Thymus (tissue), 14 donors: ENCODE data around the gene WASHC2C. TPM values are rescaled to one million over a fixed set of nuclear protein-coding genes. Genes with fewer than 3 reads are reported as not detected.
"Not testable (repeated sequence)": the region's sequence is repeated elsewhere in the genome, so short reads cannot be mapped to it uniquely, and the experiment has no call there.

Experiments used
- DNase-seq, 9 donors: peaks; one replicate each; pipeline ENCODE4 v3.0.0-alpha.2; 2013; ENCODE audit warnings: low spot score in 9 of 9, low read depth in 6 of 9, missing footprints in 1 of 9
- H3K27ac ChIP-seq, 2 donors: one replicate each; pipeline ENCODE4 v1.5.1; 2013; ENCODE audit warnings: control low read depth in 1 of 2, low read depth in 1 of 2, low read length in 1 of 2, mild to moderate bottlenecking in 1 of 2, moderate library complexity in 1 of 2
- H3K27me3 ChIP-seq, 2 donors: one replicate each; pipeline ENCODE4 v1.5.1; 2013; ENCODE audit warnings: low read length in 1 of 2; ENCODE audit not compliant: control insufficient read depth in 2 of 2, insufficient read depth in 1 of 2
- H3K36me3 ChIP-seq, 2 donors: one replicate each; pipeline ENCODE4 v1.5.1; 2013; ENCODE audit warnings: low read length in 1 of 2, mild to moderate bottlenecking in 1 of 2, moderate library complexity in 1 of 2; ENCODE audit not compliant: control insufficient read depth in 2 of 2, insufficient read depth in 2 of 2
- H3K4me1 ChIP-seq, 2 donors: one replicate each; pipeline ENCODE4 v1.5.1; 2013; ENCODE audit warnings: low read length in 2 of 2; ENCODE audit not compliant: control insufficient read depth in 2 of 2, insufficient read depth in 2 of 2
- H3K4me3 ChIP-seq, 2 donors: one replicate each; pipeline ENCODE4 v1.5.1; 2013; ENCODE audit warnings: low read length in 2 of 2, control low read depth in 1 of 2, mild to moderate bottlenecking in 1 of 2
- H3K9me3 ChIP-seq, 2 donors: one replicate each; pipeline ENCODE4 v1.5.1; 2013; ENCODE audit warnings: low read length in 1 of 2, mild to moderate bottlenecking in 1 of 2; ENCODE audit not compliant: control insufficient read depth in 2 of 2, insufficient read depth in 1 of 2
- WGBS: extraction: QIAGEN DNeasy Blood & Tissue Kit; methylation state at CpG from one replicate; pipeline ENCODE4 v1.1.7; 2013; 5-methylcytosine and 5-hydroxymethylcytosine counted together
- long read RNA-seq, 10 donors: transcript quantifications; one replicate each; lab custom pipeline, GENCODE V29; 2026
- polyA plus RNA-seq: library from polyadenylated mRNA; stranded (reverse); fragments of 200-250 nt; gene quantifications from one replicate; pipeline ENCODE4 v1.2.3, GENCODE V29; 2013
- total RNA-seq: library from RNA; stranded (reverse); fragments of 120-200 nt; gene quantifications from one replicate; pipeline ENCODE4 v1.2.4, GENCODE V29; 2013
- donor health status: healthy.

The WASHC2C gene, protein sequence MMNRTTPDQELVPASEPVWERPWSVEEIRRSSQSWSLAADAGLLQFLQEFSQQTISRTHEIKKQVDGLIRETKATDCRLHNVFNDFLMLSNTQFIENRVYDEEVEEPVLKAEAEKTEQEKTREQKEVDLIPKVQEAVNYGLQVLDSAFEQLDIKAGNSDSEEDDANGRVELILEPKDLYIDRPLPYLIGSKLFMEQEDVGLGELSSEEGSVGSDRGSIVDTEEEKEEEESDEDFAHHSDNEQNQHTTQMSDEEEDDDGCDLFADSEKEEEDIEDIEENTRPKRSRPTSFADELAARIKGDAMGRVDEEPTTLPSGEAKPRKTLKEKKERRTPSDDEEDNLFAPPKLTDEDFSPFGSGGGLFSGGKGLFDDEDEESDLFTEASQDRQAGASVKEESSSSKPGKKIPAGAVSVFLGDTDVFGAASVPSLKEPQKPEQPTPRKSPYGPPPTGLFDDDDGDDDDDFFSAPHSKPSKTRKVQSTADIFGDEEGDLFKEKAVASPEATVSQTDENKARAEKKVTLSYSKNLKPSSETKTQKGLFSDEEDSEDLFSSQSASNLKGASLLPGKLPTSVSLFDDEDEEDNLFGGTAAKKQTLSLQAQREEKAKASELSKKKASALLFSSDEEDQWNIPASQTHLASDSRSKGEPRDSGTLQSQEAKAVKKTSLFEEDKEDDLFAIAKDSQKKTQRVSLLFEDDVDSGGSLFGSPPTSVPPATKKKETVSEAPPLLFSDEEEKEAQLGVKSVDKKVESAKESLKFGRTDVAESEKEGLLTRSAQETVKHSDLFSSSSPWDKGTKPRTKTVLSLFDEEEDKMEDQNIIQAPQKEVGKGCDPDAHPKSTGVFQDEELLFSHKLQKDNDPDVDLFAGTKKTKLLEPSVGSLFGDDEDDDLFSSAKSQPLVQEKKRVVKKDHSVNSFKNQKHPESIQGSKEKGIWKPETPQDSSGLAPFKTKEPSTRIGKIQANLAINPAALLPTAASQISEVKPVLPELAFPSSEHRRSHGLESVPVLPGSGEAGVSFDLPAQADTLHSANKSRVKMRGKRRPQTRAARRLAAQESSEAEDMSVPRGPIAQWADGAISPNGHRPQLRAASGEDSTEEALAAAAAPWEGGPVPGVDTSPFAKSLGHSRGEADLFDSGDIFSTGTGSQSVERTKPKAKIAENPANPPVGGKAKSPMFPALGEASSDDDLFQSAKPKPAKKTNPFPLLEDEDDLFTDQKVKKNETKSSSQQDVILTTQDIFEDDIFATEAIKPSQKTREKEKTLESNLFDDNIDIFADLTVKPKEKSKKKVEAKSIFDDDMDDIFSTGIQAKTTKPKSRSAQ (N-terminal part only)
- total RNA-seq (26.2 TPM), polyA plus RNA-seq (27.7 TPM)
- long read RNA-seq, donor 1, full-length matches to known transcripts = 2 of 2 reads
- long read RNA-seq, donor 1, partial matches to known transcripts = 0 of 2 reads
- long read RNA-seq, donor 1, other reads (novel, unspliced or antisense) = 0 of 2 reads
- long read RNA-seq, donor 2 = 0 reads
- long read RNA-seq, donor 3, full-length matches to known transcripts = 3 of 64 reads
- long read RNA-seq, donor 3, partial matches to known transcripts = 61 of 64 reads
- long read RNA-seq, donor 3, other reads (novel, unspliced or antisense) = 0 of 64 reads
- long read RNA-seq, donor 4, full-length matches to known transcripts = 2 of 2 reads
- long read RNA-seq, donor 4, partial matches to known transcripts = 0 of 2 reads
- long read RNA-seq, donor 4, other reads (novel, unspliced or antisense) = 0 of 2 reads
- long read RNA-seq, donor 5, full-length matches to known transcripts = 1 of 13 reads
- long read RNA-seq, donor 5, partial matches to known transcripts = 12 of 13 reads
- long read RNA-seq, donor 5, other reads (novel, unspliced or antisense) = 0 of 13 reads
- long read RNA-seq, donor 6, partial matches to known transcripts = 13 of 14 reads
- long read RNA-seq, donor 6, other reads (novel, unspliced or antisense) = 0 of 14 reads
- long read RNA-seq, donor 7, full-length matches to known transcripts = 1 of 1 reads
- long read RNA-seq, donor 7, partial matches to known transcripts = 0 of 1 reads
- long read RNA-seq, donor 7, other reads (novel, unspliced or antisense) = 0 of 1 reads
- long read RNA-seq, donor 8 = 0 reads
- long read RNA-seq, donor 9, full-length matches to known transcripts = 1 of 1 reads
- long read RNA-seq, donor 9, partial matches to known transcripts = 0 of 1 reads
- long read RNA-seq, donor 9, other reads (novel, unspliced or antisense) = 0 of 1 reads
- long read RNA-seq, donor 10, full-length matches to known transcripts = 1 of 1 reads
- long read RNA-seq, donor 10, partial matches to known transcripts = 0 of 1 reads
- long read RNA-seq, donor 10, other reads (novel, unspliced or antisense) = 0 of 1 reads

DNA sequence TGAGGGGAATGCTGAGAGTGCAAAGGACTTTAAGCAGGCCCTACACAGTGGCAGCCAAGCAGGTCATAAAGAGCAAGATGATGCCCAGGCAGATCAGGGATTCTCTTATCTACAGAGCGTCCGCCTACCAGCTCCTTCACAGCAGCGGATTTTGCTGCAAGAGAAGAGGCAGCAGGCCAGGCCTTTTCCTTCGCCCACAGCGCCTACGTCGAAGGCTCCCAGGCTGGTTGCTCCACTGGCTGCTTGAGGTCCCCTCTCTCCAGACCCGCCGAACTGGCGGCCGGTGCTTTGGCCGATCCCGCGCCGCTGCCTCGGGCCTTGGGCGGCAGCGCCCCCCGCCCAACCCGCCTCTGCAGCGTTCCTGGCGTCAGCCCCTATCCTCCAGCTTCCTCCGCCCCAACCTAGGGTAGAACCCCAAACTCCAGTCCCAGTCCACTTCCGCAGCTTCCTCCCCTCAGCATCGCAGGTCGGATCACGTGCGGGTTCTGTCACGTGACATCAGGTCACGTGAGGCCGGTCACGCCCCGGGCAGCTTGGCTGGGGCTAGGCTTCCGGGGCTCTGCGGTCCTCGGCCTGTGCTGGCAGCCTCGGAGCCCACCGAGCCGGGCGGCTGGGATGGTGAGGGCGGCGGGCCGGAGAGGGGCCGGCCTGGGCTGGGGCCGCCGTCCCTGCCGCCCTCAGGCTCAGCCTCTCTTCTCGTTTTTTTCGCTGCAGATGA is at the start of gene WASHC2C:
Gene WASHC2C (plus strand): TSS at position 564 of the 718 bp plus-strand sequence. CDS start 52 bp downstream, at position 616.
- peak within 1 kb of the TSS; percentile 53 to 69 for H3K4me3 ChIP-seq
- not testable (repeated sequence) for H3K36me3 ChIP-seq, H3K27me3 ChIP-seq, H3K9me3 ChIP-seq, H3K4me1 ChIP-seq
- H3K27ac ChIP-seq = peak within 1 kb of the TSS; percentile 55 to 84
- peak; percentile 6 to 68 (median 48) for DNase-seq
- WGBS = under 1% methylated on average over 49 of the region's 49 CpGs

DNA sequence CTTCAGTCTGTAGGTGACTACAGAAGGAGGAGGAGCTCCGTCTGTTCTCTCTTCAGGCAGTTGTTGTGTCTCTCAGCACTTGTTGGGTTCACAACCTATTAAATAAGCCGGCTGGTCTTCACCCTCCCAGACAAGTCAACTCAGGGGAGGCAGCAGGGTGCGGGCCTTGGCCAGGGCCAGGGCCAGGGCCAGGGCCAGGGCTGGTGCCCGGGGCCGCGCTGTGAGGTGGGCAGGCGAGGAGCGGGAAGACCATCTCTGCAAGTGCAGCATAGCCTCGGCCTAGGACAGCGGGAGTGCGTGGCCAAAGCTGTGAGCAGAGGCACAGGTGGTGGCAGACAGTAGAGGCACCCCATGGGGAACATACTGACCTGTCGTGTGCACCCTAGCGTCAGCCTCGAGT is 48.6 kb upstream of the WASHC2C start:
- not testable (repeated sequence) for DNase-seq, H3K36me3 ChIP-seq, H3K4me3 ChIP-seq, H3K4me1 ChIP-seq, H3K27me3 ChIP-seq, H3K27ac ChIP-seq, H3K9me3 ChIP-seq
- 96% methylated on average over 12 of the region's 14 CpGs for WGBS

DNA sequence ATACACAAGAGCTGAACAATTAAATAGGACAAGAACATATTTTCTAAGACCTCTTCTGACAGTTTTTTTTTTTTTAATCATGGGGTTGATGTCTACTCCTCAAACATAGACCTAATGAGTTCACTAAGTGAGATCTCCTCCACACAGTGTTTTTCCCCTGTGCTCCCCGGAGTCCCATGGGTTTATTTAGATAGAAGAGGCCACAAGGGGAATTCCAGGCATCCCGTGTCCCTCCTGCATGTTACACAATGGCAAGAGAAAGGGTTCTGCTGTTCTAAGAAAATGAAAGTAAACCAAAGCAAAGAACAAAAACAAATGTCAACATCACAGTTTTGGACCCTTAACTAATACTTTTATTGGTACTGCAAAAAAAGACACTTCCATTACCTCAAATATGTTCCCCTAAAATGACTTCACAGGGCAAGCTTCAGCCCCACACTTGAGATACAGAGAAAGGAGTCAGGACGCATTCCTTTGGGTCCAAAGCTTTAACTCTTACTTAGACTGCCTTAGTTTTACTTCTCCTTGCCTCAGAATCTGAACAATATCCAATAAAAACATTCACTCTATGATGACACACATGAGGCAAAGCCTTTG is 16.8 kb upstream of the WASHC2C start:
- DNase-seq, H3K9me3 ChIP-seq, H3K36me3 ChIP-seq, H3K4me3 ChIP-seq, H3K4me1 ChIP-seq, H3K27ac ChIP-seq, H3K27me3 ChIP-seq: not testable (repeated sequence)
- WGBS = 85% methylated on average over 2 of the region's 3 CpGs

DNA sequence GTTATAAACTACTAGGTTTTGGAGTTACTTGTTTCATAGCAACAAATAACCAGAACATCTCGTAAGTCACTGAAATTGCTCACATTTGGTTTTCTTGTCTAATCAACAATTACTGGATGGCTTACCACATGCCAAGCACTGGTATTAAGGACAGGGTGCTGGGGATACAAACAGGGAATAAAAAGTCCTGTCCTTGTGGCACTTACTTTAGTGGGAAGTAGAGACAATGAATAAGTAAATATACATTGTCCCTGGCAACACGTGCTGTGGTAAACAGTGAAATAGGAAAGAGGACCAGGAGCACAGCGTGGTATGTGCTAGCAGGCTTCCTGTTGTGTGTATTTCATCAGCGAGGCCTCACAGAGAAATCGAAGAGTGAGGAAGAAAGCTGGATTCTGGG is 15.8 kb upstream of the WASHC2C start:
- not testable (repeated sequence) for H3K4me1 ChIP-seq, H3K9me3 ChIP-seq, H3K4me3 ChIP-seq, DNase-seq, H3K27me3 ChIP-seq, H3K27ac ChIP-seq, H3K36me3 ChIP-seq
- 93% methylated on average over 3 of the region's 5 CpGs for WGBS

DNA sequence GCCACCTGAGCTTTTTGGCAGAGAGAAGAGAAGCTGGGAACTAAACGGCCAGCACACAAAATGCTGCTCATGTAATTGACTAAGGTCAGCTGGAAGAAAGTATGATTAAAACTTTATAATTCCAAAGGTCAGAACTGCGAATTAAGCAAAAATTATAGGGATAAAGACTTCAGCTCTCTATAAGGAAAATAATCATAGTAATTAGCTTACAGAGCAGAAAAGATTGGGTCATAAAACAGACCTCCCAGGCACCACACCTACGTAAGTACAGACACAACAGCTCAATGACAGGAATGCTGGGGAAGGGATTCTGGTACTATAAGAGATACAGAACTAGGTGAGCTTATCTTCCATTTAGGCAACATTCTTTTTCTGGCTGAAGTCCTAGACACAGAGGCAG is 10.0 kb upstream of the WASHC2C start:
- H3K4me1 ChIP-seq, DNase-seq, H3K9me3 ChIP-seq, H3K4me3 ChIP-seq, H3K27ac ChIP-seq, H3K36me3 ChIP-seq, H3K27me3 ChIP-seq: not testable (repeated sequence)
- WGBS = 93% methylated on average over 3 of the region's 3 CpGs

DNA sequence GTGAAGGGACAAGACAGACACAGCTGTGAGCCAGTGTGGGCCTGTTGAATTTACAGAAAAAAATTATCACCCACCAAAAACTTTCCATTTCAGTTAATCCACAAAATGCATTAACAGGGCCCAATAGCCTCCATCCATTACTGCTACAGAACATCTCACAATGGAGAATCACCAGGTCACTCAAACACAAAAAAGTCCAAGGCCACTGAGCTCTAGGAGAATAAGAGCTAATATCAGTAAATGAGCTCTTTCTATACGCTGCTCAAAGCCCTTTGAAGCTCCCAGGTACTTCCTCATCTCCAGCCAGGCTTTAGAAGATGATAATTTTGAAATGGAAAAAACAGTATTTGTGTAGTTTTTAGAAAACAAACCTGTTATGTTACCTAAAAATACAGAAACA is 9.4 kb upstream of the WASHC2C start:
- not testable (repeated sequence) for H3K27ac ChIP-seq, H3K4me1 ChIP-seq, H3K4me3 ChIP-seq, DNase-seq, H3K27me3 ChIP-seq, H3K36me3 ChIP-seq, H3K9me3 ChIP-seq
- 88% methylated on average over 1 of the region's 1 CpG for WGBS

DNA sequence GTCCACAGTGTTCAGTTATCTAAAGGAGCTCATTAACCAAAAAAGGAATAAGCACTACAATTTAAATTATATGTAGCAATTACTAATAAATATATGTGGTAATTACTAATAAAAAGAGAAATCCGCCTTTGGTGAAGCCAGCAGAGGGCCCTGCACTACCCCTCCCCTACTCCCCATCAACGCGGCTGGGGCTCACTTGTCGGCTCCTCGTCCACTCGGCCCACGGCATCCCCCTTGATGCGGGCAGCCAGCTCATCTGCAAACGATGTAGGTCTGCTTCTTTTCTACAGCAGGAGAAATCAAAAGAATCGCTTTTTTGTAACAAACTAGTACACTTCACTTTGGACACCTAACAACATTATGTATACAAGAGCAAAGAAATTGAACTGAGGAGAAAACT is 5.6 kb upstream of the WASHC2C start:
- H3K27me3 ChIP-seq, H3K9me3 ChIP-seq, H3K4me3 ChIP-seq, H3K36me3 ChIP-seq, H3K4me1 ChIP-seq, DNase-seq, H3K27ac ChIP-seq: not testable (repeated sequence)
- WGBS = 95% methylated on average over 10 of the region's 10 CpGs
